Body of pancreas (tissue), 4 donors: Measurements from ENCODE around the gene UBR7.

Experiments used
- POLR2A ChIP-seq, 3 donors: fragments of 450-650 bp; IDR thresholded peaks; one replicate each; pipeline ENCODE4 v1.6.1; 2016; ENCODE audit warnings: antibody characterized with exemption in 3 of 3, mild to moderate bottlenecking in 2 of 3
- TF ChIP-seq, protein P1 (sequence below), 7 experiments: fragments of 450-650 bp in 4 of 7; fragments of 200-600 bp in 3 of 7; sonication (generic) in 3 of 7; IDR thresholded peaks; one replicate each; pipeline ENCODE4 v1.5.1; 2016 to 2019; ENCODE audit warnings: antibody characterized with exemption in 7 of 7

- TF ChIP-seq, protein P1, sequence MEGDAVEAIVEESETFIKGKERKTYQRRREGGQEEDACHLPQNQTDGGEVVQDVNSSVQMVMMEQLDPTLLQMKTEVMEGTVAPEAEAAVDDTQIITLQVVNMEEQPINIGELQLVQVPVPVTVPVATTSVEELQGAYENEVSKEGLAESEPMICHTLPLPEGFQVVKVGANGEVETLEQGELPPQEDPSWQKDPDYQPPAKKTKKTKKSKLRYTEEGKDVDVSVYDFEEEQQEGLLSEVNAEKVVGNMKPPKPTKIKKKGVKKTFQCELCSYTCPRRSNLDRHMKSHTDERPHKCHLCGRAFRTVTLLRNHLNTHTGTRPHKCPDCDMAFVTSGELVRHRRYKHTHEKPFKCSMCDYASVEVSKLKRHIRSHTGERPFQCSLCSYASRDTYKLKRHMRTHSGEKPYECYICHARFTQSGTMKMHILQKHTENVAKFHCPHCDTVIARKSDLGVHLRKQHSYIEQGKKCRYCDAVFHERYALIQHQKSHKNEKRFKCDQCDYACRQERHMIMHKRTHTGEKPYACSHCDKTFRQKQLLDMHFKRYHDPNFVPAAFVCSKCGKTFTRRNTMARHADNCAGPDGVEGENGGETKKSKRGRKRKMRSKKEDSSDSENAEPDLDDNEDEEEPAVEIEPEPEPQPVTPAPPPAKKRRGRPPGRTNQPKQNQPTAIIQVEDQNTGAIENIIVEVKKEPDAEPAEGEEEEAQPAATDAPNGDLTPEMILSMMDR (IDR thresholded peaks at IDR 0.05), result no peak
- no peak for TF ChIP-seq POLR2A (IDR thresholded peaks at IDR 0.05)
These were observed 20.6 kb upstream of the UBR7 start for GRCh38 chr14:93186466-93186865.
